ENCODE measurements around the gene RNF14. TPM values are rescaled to one million over a fixed set of nuclear protein-coding genes. Genes with fewer than 3 reads are reported as not detected.

Gene RNF14
- total RNA-seq, 1 donor from 2014 or later: 51.6 TPM

GRCh38 chr5:141926434-141926833 lies 42.5 kb upstream of the RNF14 start:
- ATAC-seq (no peak), DNase-seq (no peak)
- H3K4me1 ChIP-seq: peaks cover 12% of the 10 kb centered on the region
- intact Hi-C loops (cut with DNase I): no loop called here
- no peak for TF ChIP-seq CTCF (IDR thresholded peaks at IDR 0.05)
- H3K36me3 ChIP-seq: peaks cover 68% of the 10 kb centered on the region
- H3K4me3 ChIP-seq: no peak overlapping the region
- H3K9me3 ChIP-seq: no peaks in the 10 kb centered on the region
- H3K27me3 ChIP-seq: no peaks in the 10 kb centered on the region
- peak overlapping the region; percentile 2 for H3K27ac ChIP-seq

- H3K36me3 ChIP-seq: peaks cover 83% of the 10 kb centered on the region
- DNase-seq (no peak), ATAC-seq (no peak)
- peaks cover 8% of the 10 kb centered on the region for H3K4me1 ChIP-seq
- no peak for TF ChIP-seq CTCF (IDR thresholded peaks at IDR 0.05)
- H3K27me3 ChIP-seq: no peaks in the 10 kb centered on the region
- no peak overlapping the region for H3K27ac ChIP-seq
- intact Hi-C loops (cut with DNase I): no loop called here
- no peaks in the 10 kb centered on the region for H3K9me3 ChIP-seq
- H3K4me3 ChIP-seq: no peak overlapping the region
Measured at GRCh38 chr5:141928051-141928450, 40.9 kb upstream of the RNF14 start.

- Histone ChIP-seq H3K4me3 (no peak overlapping the region), H3K27ac (no peak overlapping the region), H3K27me3 (no peaks in the 10 kb centered on the region), H3K36me3 (peaks cover 98% of the 10 kb centered on the region), H3K4me1 (peaks cover 5% of the 10 kb centered on the region), H3K9me3 (no peaks in the 10 kb centered on the region)
- TF ChIP-seq CTCF (IDR thresholded peaks at IDR 0.05): no peak
- DNase-seq: no peak
- no peak for ATAC-seq
- intact Hi-C loops (cut with DNase I): no loop called here
Measured at GRCh38 chr5:141929398-141930058, 39.4 kb upstream of the RNF14 start.

- no peak for DNase-seq
- H3K27me3 ChIP-seq: no peaks in the 10 kb centered on the region
- no peak for ATAC-seq
- intact Hi-C loops (cut with DNase I): no loop called here
- H3K36me3 ChIP-seq: peaks cover 99% of the 10 kb centered on the region
- no peaks in the 10 kb centered on the region for H3K9me3 ChIP-seq
- TF ChIP-seq CTCF (IDR thresholded peaks at IDR 0.05): no peak
- no peak overlapping the region for H3K4me3 ChIP-seq
- no peaks in the 10 kb centered on the region for H3K4me1 ChIP-seq
- no peak overlapping the region for H3K27ac ChIP-seq
Measured at GRCh38 chr5:141931694-141932093, 37.2 kb upstream of the RNF14 start.

- intact Hi-C loops (cut with DNase I): no loop called here
- no peaks in the 10 kb centered on the region for H3K4me1 ChIP-seq
- H3K4me3 ChIP-seq: no peak overlapping the region
- DNase-seq: no peak
- no peak for TF ChIP-seq CTCF (IDR thresholded peaks at IDR 0.05)
- peaks cover 96% of the 10 kb centered on the region for H3K36me3 ChIP-seq
- H3K9me3 ChIP-seq: no peaks in the 10 kb centered on the region
- H3K27me3 ChIP-seq: no peaks in the 10 kb centered on the region
- ATAC-seq: no peak
- H3K27ac ChIP-seq: no peak overlapping the region
Measured at GRCh38 chr5:141933151-141933550, 35.8 kb upstream of the RNF14 start.

Data from upper lobe of right lung (tissue), 1 donor.